Measurements from ENCODE around the gene ABHD12B. TPM values are rescaled to one million over a fixed set of nuclear protein-coding genes. Genes with fewer than 3 reads are reported as not detected.
A peak's percentile ranks its signal among the peaks of the same experiment; 100 is the strongest.
"Not testable (repeated sequence)": the region's sequence is repeated elsewhere in the genome, so short reads cannot be mapped to it uniquely, and the experiment has no call there.

The ABHD12B gene
- total RNA-seq, 2 donors from 2014 or later = not detected

DNA sequence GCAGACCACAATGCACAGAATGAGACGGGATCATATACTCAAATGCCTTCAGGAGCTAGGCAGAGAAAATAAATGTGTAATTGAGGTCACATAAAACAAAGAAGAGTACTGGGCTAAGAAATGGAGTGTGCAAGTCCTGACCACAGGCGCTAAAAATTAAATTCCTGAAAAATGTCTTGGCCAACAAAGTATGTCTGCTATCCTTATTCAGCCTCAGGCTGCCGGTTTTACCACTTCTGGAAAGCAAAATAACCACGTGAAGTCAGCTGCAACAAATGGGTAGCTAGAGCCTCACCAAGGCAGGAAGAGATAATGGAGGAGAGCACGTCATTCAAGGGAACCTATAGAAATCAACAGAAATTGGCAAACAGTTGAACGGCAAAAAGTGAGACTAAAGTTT is 69.3 kb downstream of the ABHD12B start:
- Histone ChIP-seq H3K36me3 (no peaks in the 10 kb centered on the region), H3K4me3 (no peak overlapping the region), H3K9me3 (no peaks in the 10 kb centered on the region), H3K27me3 (replicated peaks; ENCODE audit: insufficient read depth) (no peaks in the 10 kb centered on the region), H3K27ac (no peak overlapping the region), H3K4me1 (replicated peaks) (no peaks in the 10 kb centered on the region)
- TF ChIP-seq POLR2A (IDR thresholded peaks at IDR 0.05) (no peak), CTCF (IDR thresholded peaks at IDR 0.05) (no peak), POLR2AphosphoS5 (IDR thresholded peaks at IDR 0.05) (no peak)
- intact Hi-C loops (cut with DNase I) = no loop called here
- no peak for DNase-seq (ENCODE audit: low spot score)
- 86% methylated on average over 6 of the region's 6 CpGs for WGBS

GRCh38 chr14:50941638-50942037 is 69.8 kb downstream of the ABHD12B start:
- WGBS = 95% methylated on average over 8 of the region's 8 CpGs
- intact Hi-C loops (cut with DNase I) = not testable (repeated sequence)

GRCh38 chr14:50943261-50943942 is 71.5 kb downstream of the ABHD12B start:
- no peaks in the 10 kb centered on the region for H3K4me1 ChIP-seq (replicated peaks)
- intact Hi-C loops (cut with DNase I) = no loop called here

More at GRCh38 chr14:50941638-50942037, 69.8 kb downstream of the ABHD12B start:
- DNase-seq (ENCODE audit: low spot score); H3K9me3 ChIP-seq; H3K4me3 ChIP-seq; H3K36me3 ChIP-seq; H3K27ac ChIP-seq; H3K27me3 ChIP-seq (replicated peaks; ENCODE audit: insufficient read depth); H3K4me1 ChIP-seq (replicated peaks): not testable (repeated sequence)

GRCh38 chr14:50943943-50944646 is 72.2 kb downstream of the ABHD12B start, which contains the start of gene PYGL:
Gene PYGL, minus strand, starts transcription at chr14:50944483. Its CDS starts 80 bp downstream, at chr14:50944403.
- DNase-seq (ENCODE audit: low spot score) = peak; percentile 65
- Histone ChIP-seq H3K27me3 (replicated peaks; ENCODE audit: insufficient read depth) (no peaks in the 10 kb centered on the region), H3K9me3 (no peaks in the 10 kb centered on the region), H3K4me3 (peak within 1 kb of the TSS; percentile 62 to 87), H3K36me3 (no peaks in the 10 kb centered on the region), H3K27ac (peak within 1 kb of the TSS; percentile 82 to 87), H3K4me1 (replicated peaks) (no peaks in the 10 kb centered on the region)
- intact Hi-C loops (cut with DNase I) = no loop called here
- TF ChIP-seq POLR2A (IDR thresholded peaks at IDR 0.05) = peak; percentile 71
- no peak for TF ChIP-seq CTCF (IDR thresholded peaks at IDR 0.05)
- TF ChIP-seq POLR2AphosphoS5 (IDR thresholded peaks at IDR 0.05) = no peak
- 0% methylated on average over 21 of the region's 74 CpGs for WGBS

More at GRCh38 chr14:50943261-50943942, 71.5 kb downstream of the ABHD12B start:
- 6% methylated on average over 26 of the region's 26 CpGs for WGBS
- H3K27me3 ChIP-seq (replicated peaks; ENCODE audit: insufficient read depth) = no peaks in the 10 kb centered on the region
- TF ChIP-seq POLR2A (IDR thresholded peaks at IDR 0.05) (no peak), POLR2AphosphoS5 (IDR thresholded peaks at IDR 0.05) (no peak), CTCF (IDR thresholded peaks at IDR 0.05) (no peak)
- no peaks in the 10 kb centered on the region for H3K36me3 ChIP-seq
- H3K27ac ChIP-seq = peak overlapping the region; percentile 82 to 87
- peak; percentile 11 for DNase-seq (ENCODE audit: low spot score)
- H3K9me3 ChIP-seq = no peaks in the 10 kb centered on the region
- H3K4me3 ChIP-seq = peak overlapping the region; percentile 62 to 87

GRCh38 chr14:50944647-50945413 is 73.0 kb downstream of the ABHD12B start:
- no peaks in the 10 kb centered on the region for H3K9me3 ChIP-seq

More at GRCh38 chr14:50944647-50945413, 73.0 kb downstream of the ABHD12B start:
- peak; percentile 47 for DNase-seq (ENCODE audit: low spot score)
- H3K27ac ChIP-seq = peak overlapping the region; percentile 82 to 87
- H3K4me1 ChIP-seq (replicated peaks) = no peaks in the 10 kb centered on the region
- H3K36me3 ChIP-seq = no peaks in the 10 kb centered on the region
- intact Hi-C loops (cut with DNase I) = no loop called here
- WGBS = 5% methylated on average over 29 of the region's 29 CpGs
- TF ChIP-seq CTCF (IDR thresholded peaks at IDR 0.05) (no peak), POLR2A (IDR thresholded peaks at IDR 0.05) (no peak), POLR2AphosphoS5 (IDR thresholded peaks at IDR 0.05) (peak; percentile 16)
- no peaks in the 10 kb centered on the region for H3K27me3 ChIP-seq (replicated peaks; ENCODE audit: insufficient read depth)
- H3K4me3 ChIP-seq = peak overlapping the region; percentile 62 to 87

All from prostate gland (tissue), 2 donors.